Mesendoderm (in vitro differentiated cells): ENCODE data around the gene TBCD.

Experiments
- DNase-seq: peaks from one replicate; pipeline ENCODE4 v3.0.0; 2013
- H2AK5ac ChIP-seq: 2 replicates; pipeline ENCODE4 v1.6.1; 2013; ENCODE audit warnings: low read length, inconsistent platforms
- H2BK120ac ChIP-seq: 2 replicates; pipeline ENCODE4 v1.6.1; 2013; ENCODE audit warnings: low read depth, mild to moderate bottlenecking, low read length, moderate library complexity, mixed read lengths
- H2BK15ac ChIP-seq: replicated peaks from 2 replicates; pipeline ENCODE4 v1.6.1; 2013; ENCODE audit warnings: low read depth, mild to moderate bottlenecking, moderate library complexity
- H2BK5ac ChIP-seq: 2 replicates; pipeline ENCODE4 v1.6.1; 2013; ENCODE audit warnings: low read length, inconsistent platforms
- H3K18ac ChIP-seq: 2 replicates; pipeline ENCODE4 v1.6.1; 2013; ENCODE audit warnings: mild to moderate bottlenecking, low read length, mixed read lengths
- H3K23ac ChIP-seq: one replicate; pipeline ENCODE4 v1.6.1; 2013; ENCODE audit warnings: low read length
- H3K27ac ChIP-seq: 2 replicates; pipeline ENCODE4 v1.5.1; 2013; ENCODE audit warnings: low read depth, mild to moderate bottlenecking, inconsistent platforms, low read length, moderate library complexity
- H3K27me3 ChIP-seq: 2 replicates; pipeline ENCODE4 v1.6.1; 2013; ENCODE audit warnings: low read length, control low read depth, mild to moderate bottlenecking, inconsistent platforms; ENCODE audit not compliant: insufficient read depth, poor library complexity
- H3K36me3 ChIP-seq: 2 replicates; pipeline ENCODE4 v1.6.1; 2013; ENCODE audit warnings: low read length, inconsistent platforms; ENCODE audit not compliant: control insufficient read depth, insufficient read depth
- H3K4ac ChIP-seq: one replicate; pipeline ENCODE4 v1.6.1; 2013; ENCODE audit warnings: low read depth, mild to moderate bottlenecking, low read length, moderate library complexity
- H3K4me1 ChIP-seq: 2 replicates; pipeline ENCODE4 v1.6.1; 2013; ENCODE audit warnings: low read depth, low read length, inconsistent platforms; ENCODE audit not compliant: control insufficient read depth
- H3K4me2 ChIP-seq: 2 replicates; pipeline ENCODE4 v1.6.1; 2013; ENCODE audit warnings: low read length
- H3K4me3 ChIP-seq: 2 replicates; pipeline ENCODE4 v1.5.1; 2013; ENCODE audit warnings: mild to moderate bottlenecking, low read length
- H3K56ac ChIP-seq: one replicate; pipeline ENCODE4 v1.6.1; 2013; ENCODE audit warnings: low read length
- H3K79me1 ChIP-seq: 2 replicates; pipeline ENCODE4 v1.6.1; 2013; ENCODE audit warnings: low read length, inconsistent platforms
- H3K79me2 ChIP-seq: 2 replicates; pipeline ENCODE4 v1.6.1; 2013; ENCODE audit warnings: mild to moderate bottlenecking, low read length; ENCODE audit not compliant: control insufficient read depth, insufficient read depth
- H3K9ac ChIP-seq: 2 replicates; pipeline ENCODE4 v1.6.1; 2013; ENCODE audit warnings: low read length, inconsistent platforms
- H4K5ac ChIP-seq: one replicate; pipeline ENCODE4 v1.6.1; 2013; ENCODE audit warnings: low read length
- H4K8ac ChIP-seq: one replicate; pipeline ENCODE4 v1.6.1; 2013; ENCODE audit warnings: low read depth, mild to moderate bottlenecking, control low read depth, low read length, moderate library complexity
- WGBS: extraction: QIAGEN DNeasy Blood & Tissue Kit; methylation state at CpG from one replicate; pipeline ENCODE4 v1.1.7; 2013; ENCODE audit warnings: low lambda C conversion rate, missing lambda C conversion rate; ENCODE audit not compliant: insufficient coverage; ENCODE audit errors: extremely low coverage; 5-methylcytosine and 5-hydroxymethylcytosine counted together

The TBCD gene

GRCh38 chr17:82899941-82900340 is 148.1 kb downstream of the TBCD start:
- no peak overlapping the region for H3K27ac ChIP-seq
- no peak overlapping the region for H4K8ac ChIP-seq
- H2AK5ac ChIP-seq, result no peak overlapping the region
- no peaks in the 10 kb centered on the region for H3K27me3 ChIP-seq
- H2BK5ac ChIP-seq, result no peak overlapping the region
- H2BK15ac ChIP-seq, result no peak overlapping the region
- H3K79me2 ChIP-seq, result no peaks in the 10 kb centered on the region
- WGBS, result no CpG with 5 or more reads among the region's 7 CpGs
- H3K9ac ChIP-seq, result no peak overlapping the region
- no peak overlapping the region for H3K23ac ChIP-seq
- H3K4ac ChIP-seq, result no peak overlapping the region
- H3K4me1 ChIP-seq, result no peaks in the 10 kb centered on the region
- no peak overlapping the region for H3K4me3 ChIP-seq
- no peak overlapping the region for H3K4me2 ChIP-seq
- H4K5ac ChIP-seq, result no peak overlapping the region
- no peak overlapping the region for H3K18ac ChIP-seq
- H2BK120ac ChIP-seq, result no peak overlapping the region
- H3K56ac ChIP-seq, result no peak overlapping the region
- H3K79me1 ChIP-seq, result peaks cover 5% of the 10 kb centered on the region
- no peaks in the 10 kb centered on the region for H3K36me3 ChIP-seq
- DNase-seq, result no peak

- H2BK120ac ChIP-seq, result no peak overlapping the region
- no CpG with 5 or more reads among the region's 19 CpGs for WGBS
- no peak for DNase-seq
- H3K27me3 ChIP-seq, result no peaks in the 10 kb centered on the region
- H2AK5ac ChIP-seq, result no peak overlapping the region
- H3K9ac ChIP-seq, result no peak overlapping the region
- H3K4me2 ChIP-seq, result no peak overlapping the region
- no peak overlapping the region for H3K4ac ChIP-seq
- H3K56ac ChIP-seq, result no peak overlapping the region
- H3K18ac ChIP-seq, result no peak overlapping the region
- H3K36me3 ChIP-seq, result no peaks in the 10 kb centered on the region
- H3K4me3 ChIP-seq, result no peak overlapping the region
- H3K79me1 ChIP-seq, result peaks cover 5% of the 10 kb centered on the region
- H2BK15ac ChIP-seq, result no peak overlapping the region
- H2BK5ac ChIP-seq, result no peak overlapping the region
- no peak overlapping the region for H4K5ac ChIP-seq
- no peaks in the 10 kb centered on the region for H3K4me1 ChIP-seq
- no peak overlapping the region for H3K23ac ChIP-seq
- no peak overlapping the region for H3K27ac ChIP-seq
- H4K8ac ChIP-seq, result no peak overlapping the region
- H3K79me2 ChIP-seq, result no peaks in the 10 kb centered on the region
Measured at GRCh38 chr17:82900741-82901140, 148.9 kb downstream of the TBCD start.

GRCh38 chr17:82901356-82901755 is 149.5 kb downstream of the TBCD start:
- Histone ChIP-seq H3K27ac (no peak overlapping the region), H3K36me3 (no peaks in the 10 kb centered on the region), H2BK5ac (no peak overlapping the region), H3K4me3 (no peak overlapping the region), H3K18ac (no peak overlapping the region), H3K9ac (no peak overlapping the region), H3K79me1 (peaks cover 5% of the 10 kb centered on the region), H2AK5ac (no peak overlapping the region), H4K8ac (no peak overlapping the region), H4K5ac (no peak overlapping the region), H3K4ac (no peak overlapping the region), H3K79me2 (no peaks in the 10 kb centered on the region), H3K4me2 (no peak overlapping the region), H3K23ac (no peak overlapping the region), H2BK120ac (no peak overlapping the region), H2BK15ac (no peak overlapping the region), H3K4me1 (no peaks in the 10 kb centered on the region), H3K56ac (no peak overlapping the region), H3K27me3 (no peaks in the 10 kb centered on the region)
- no peak for DNase-seq
- WGBS, result no CpG with 5 or more reads among the region's 16 CpGs

- Histone ChIP-seq H3K36me3 (no peaks in the 10 kb centered on the region), H3K18ac (no peak overlapping the region), H2BK120ac (no peak overlapping the region), H3K4ac (no peak overlapping the region), H3K4me1 (no peaks in the 10 kb centered on the region), H4K5ac (no peak overlapping the region), H3K27ac (no peak overlapping the region), H3K27me3 (no peaks in the 10 kb centered on the region), H3K4me3 (no peak overlapping the region), H3K79me1 (peaks cover 5% of the 10 kb centered on the region), H4K8ac (no peak overlapping the region), H3K23ac (no peak overlapping the region), H3K79me2 (no peaks in the 10 kb centered on the region), H2BK15ac (no peak overlapping the region), H3K56ac (no peak overlapping the region), H3K4me2 (no peak overlapping the region), H3K9ac (no peak overlapping the region), H2BK5ac (no peak overlapping the region), H2AK5ac (no peak overlapping the region)
- no peak for DNase-seq
- WGBS, result no CpG with 5 or more reads among the region's 16 CpGs
Measured at GRCh38 chr17:82901856-82902255, 150.0 kb downstream of the TBCD start.

GRCh38 chr17:82902972-82903874 is 151.4 kb downstream of the TBCD start:
- Histone ChIP-seq H3K79me2 (no peaks in the 10 kb centered on the region), H3K4me3 (no peak overlapping the region), H3K27me3 (no peaks in the 10 kb centered on the region), H2BK15ac (no peak overlapping the region), H2BK120ac (no peak overlapping the region), H3K18ac (no peak overlapping the region), H4K5ac (no peak overlapping the region), H3K23ac (no peak overlapping the region), H3K27ac (no peak overlapping the region), H3K56ac (no peak overlapping the region), H3K9ac (no peak overlapping the region), H2AK5ac (no peak overlapping the region), H3K4me2 (no peak overlapping the region), H3K36me3 (no peaks in the 10 kb centered on the region), H3K79me1 (peaks cover 5% of the 10 kb centered on the region), H3K4me1 (no peaks in the 10 kb centered on the region), H3K4ac (no peak overlapping the region), H4K8ac (no peak overlapping the region), H2BK5ac (no peak overlapping the region)
- DNase-seq, result no peak
- no CpG with 5 or more reads among the region's 37 CpGs for WGBS

GRCh38 chr17:82905130-82905529 is 153.3 kb downstream of the TBCD start:
- H2AK5ac ChIP-seq, result no peak overlapping the region
- no peaks in the 10 kb centered on the region for H3K36me3 ChIP-seq
- no peaks in the 10 kb centered on the region for H3K4me1 ChIP-seq
- no peak overlapping the region for H3K23ac ChIP-seq
- no peak overlapping the region for H2BK120ac ChIP-seq
- peaks cover 2% of the 10 kb centered on the region for H3K79me1 ChIP-seq
- H3K9ac ChIP-seq, result no peak overlapping the region
- H3K18ac ChIP-seq, result no peak overlapping the region
- H2BK15ac ChIP-seq, result no peak overlapping the region
- no peak overlapping the region for H3K4ac ChIP-seq
- no peaks in the 10 kb centered on the region for H3K79me2 ChIP-seq
- no peak overlapping the region for H3K4me3 ChIP-seq
- no peak overlapping the region for H4K8ac ChIP-seq
- no peak overlapping the region for H3K27ac ChIP-seq
- H3K56ac ChIP-seq, result no peak overlapping the region
- H4K5ac ChIP-seq, result no peak overlapping the region
- H3K4me2 ChIP-seq, result no peak overlapping the region
- WGBS, result no CpG with 5 or more reads among the region's 20 CpGs
- DNase-seq, result no peak
- H2BK5ac ChIP-seq, result no peak overlapping the region
- no peaks in the 10 kb centered on the region for H3K27me3 ChIP-seq
